SK-N-SH (cell line): ENCODE results near the gene MCF2L2. TPM values are rescaled to one million over a fixed set of nuclear protein-coding genes. Genes with fewer than 3 reads are reported as not detected.

Experiments
- CTCF ChIA-PET: fragments of 300-600, 350-600 bp; formaldehyde crosslinking; extraction: SDS; loops from one replicate; lab custom pipeline; 2021; lab: Yijun Ruan, JAX
- POLR2A ChIA-PET: fragments of 350-600 bp; sonication (Branson Sonifier 250); formaldehyde crosslinking; extraction: SDS; loops from one replicate; lab custom pipeline; 2020; ENCODE audit warnings: antibody characterized with exemption, inconsistent platforms; lab: Yijun Ruan, JAX
- DNase-seq: peaks from one replicate; pipeline ENCODE4 v3.0.0; 2012
- H2AFZ ChIP-seq: fragments of 200-600 bp; sonication (generic); 2 replicates; pipeline ENCODE4 v1.8.1; 2016; ENCODE audit warnings: antibody characterized with exemption, mild to moderate bottlenecking, low read depth
- H3F3A ChIP-seq: fragments of 200-600 bp; sonication (generic); replicated peaks from 2 replicates; pipeline ENCODE3; 2016; ENCODE audit warnings: antibody characterized with exemption, mild to moderate bottlenecking; ENCODE audit not compliant: insufficient read depth
- H3K27ac ChIP-seq, 2 experiments: fragments of 200-500 bp in 1 of 2; fragments of 200-600 bp in 1 of 2; sonication (Bioruptor generic) in 1 of 2; sonication (generic), shearing (Covaris generic) in 1 of 2; 2 replicates each; pipeline versions ENCODE4 v1.5.1 to v1.6.1; 2014 to 2016; ENCODE audit warnings: low read depth in 2 of 2, inconsistent platforms in 1 of 2, low read length in 1 of 2, mild to moderate bottlenecking in 1 of 2, mixed read lengths in 1 of 2
- H3K27me3 ChIP-seq: fragments of 200-600 bp; sonication (generic), shearing (Covaris generic); 2 replicates; pipeline ENCODE4 v1.6.1; 2016; ENCODE audit warnings: mixed run types; ENCODE audit not compliant: insufficient read depth
- H3K36me3 ChIP-seq, 2 experiments: fragments of 200-500 bp in 1 of 2; fragments of 200-600 bp in 1 of 2; sonication (Bioruptor generic) in 1 of 2; sonication (generic) in 1 of 2; replicated peaks in 1 of 2; 2 replicates each; pipeline versions ENCODE3 to v1.5.1; 2014 to 2016; ENCODE audit warnings: low read length in 1 of 2, mild to moderate bottlenecking in 1 of 2; ENCODE audit not compliant: insufficient read depth in 2 of 2, control insufficient read depth in 1 of 2
- H3K4me1 ChIP-seq, 2 experiments: fragments of 200-500 bp in 1 of 2; fragments of 200-600 bp in 1 of 2; sonication (Bioruptor generic) in 1 of 2; sonication (generic), shearing (Covaris generic) in 1 of 2; 2 replicates each; pipeline versions ENCODE4 v1.5.1 to v1.6.1; 2014 to 2016; ENCODE audit warnings: low read depth in 1 of 2, low read length in 1 of 2, mixed run types in 1 of 2; ENCODE audit not compliant: insufficient read depth in 2 of 2, control insufficient read depth in 1 of 2
- H3K4me2 ChIP-seq: fragments of 200-600 bp; sonication (generic), shearing (Covaris generic); 2 replicates; pipeline ENCODE4 v1.6.1; 2017; ENCODE audit warnings: mixed run types
- H3K4me3 ChIP-seq, 2 experiments: fragments of 200-500 bp in 1 of 2; fragments of 200-600 bp in 1 of 2; sonication (Bioruptor generic) in 1 of 2; sonication (generic), shearing (Covaris generic) in 1 of 2; 2 replicates each; pipeline versions ENCODE4 v1.5.1 to v1.8.1; 2014 to 2016; ENCODE audit warnings: low read depth in 2 of 2, inconsistent platforms in 1 of 2, low read length in 1 of 2, mild to moderate bottlenecking in 1 of 2, mixed read lengths in 1 of 2, moderate library complexity in 1 of 2
- H3K79me2 ChIP-seq: fragments of 200-600 bp; sonication (generic); 2 replicates; pipeline ENCODE4 v1.8.1; 2017; ENCODE audit warnings: mild to moderate bottlenecking; ENCODE audit not compliant: insufficient read depth
- H3K9ac ChIP-seq: fragments of 200-600 bp; sonication (generic); 2 replicates; pipeline ENCODE4 v1.6.1; 2017; ENCODE audit warnings: mixed run types
- H3K9me2 ChIP-seq: fragments of 200-600 bp; sonication (generic); 2 replicates; pipeline ENCODE4 v1.6.1; 2017; ENCODE audit warnings: mixed run types
- H3K9me3 ChIP-seq: fragments of 200-600 bp; sonication (generic); 2 replicates; pipeline ENCODE4 v1.6.1; 2017; ENCODE audit warnings: mixed run types, mild to moderate bottlenecking, moderate library complexity
- H4K20me1 ChIP-seq: fragments of 200-600 bp; sonication (generic); 2 replicates; pipeline ENCODE4 v1.6.1; 2017; ENCODE audit warnings: mild to moderate bottlenecking, mixed run types; ENCODE audit not compliant: insufficient read depth
- FOSL2 ChIP-seq: IDR thresholded peaks from 2 replicates; pipeline ENCODE4 v1.4.0; 2012; ENCODE audit warnings: low read depth, mild to moderate bottlenecking, moderate library complexity, borderline replicate concordance
- FOXJ3 ChIP-seq: sonication (generic); formaldehyde crosslinking; IDR thresholded peaks from 2 replicates; pipeline ENCODE4 v1.5.1; 2020; ENCODE audit warnings: mild to moderate bottlenecking, missing genetic modification reagents
- FOXM1 ChIP-seq: IDR thresholded peaks from 2 replicates; pipeline ENCODE4 v1.4.0; 2012; ENCODE audit warnings: low read depth, mild to moderate bottlenecking
- GATA2 ChIP-seq: sonication (generic); formaldehyde crosslinking; IDR thresholded peaks from 2 replicates; pipeline ENCODE4 v1.5.0; 2020; ENCODE audit warnings: mild to moderate bottlenecking, missing genetic modification reagents
- MEF2A ChIP-seq: IDR thresholded peaks from 2 replicates; pipeline ENCODE4 v1.4.0; 2012; ENCODE audit warnings: low read depth, borderline replicate concordance
- NFIC ChIP-seq: IDR thresholded peaks from 2 replicates; pipeline ENCODE4 v1.4.0; 2012; ENCODE audit warnings: borderline replicate concordance
- NRF1 ChIP-seq: IDR thresholded peaks from 2 replicates; pipeline ENCODE4 v1.6.1; 2012; ENCODE audit warnings: low read depth, mild to moderate bottlenecking, low read length
- RAD21 ChIP-seq: IDR thresholded peaks from 2 replicates; pipeline ENCODE4 v1.6.1; 2012; ENCODE audit warnings: mild to moderate bottlenecking, low read length
- RCOR1 ChIP-seq: fragments of 150-350 bp; IDR thresholded peaks from 2 replicates; pipeline ENCODE4 v1.6.1; 2017; ENCODE audit warnings: antibody characterized with exemption, low read length
- RFX5 ChIP-seq: IDR thresholded peaks from 2 replicates; pipeline ENCODE4 v1.6.1; 2012; ENCODE audit warnings: mild to moderate bottlenecking, improper control_type of control experiment, low read length
- SIN3A ChIP-seq: IDR thresholded peaks from 2 replicates; pipeline ENCODE4 v1.6.1; 2012; ENCODE audit warnings: low read depth, mild to moderate bottlenecking, low read length, moderate library complexity, borderline replicate concordance
- SMC3 ChIP-seq: IDR thresholded peaks from 2 replicates; pipeline ENCODE4 v1.6.1; 2012; ENCODE audit warnings: low read depth, low read length, improper control_type of control experiment
- TAF1 ChIP-seq: IDR thresholded peaks from 2 replicates; pipeline ENCODE4 v1.6.1; 2012; ENCODE audit warnings: low read depth, mild to moderate bottlenecking, low read length, moderate library complexity, borderline replicate concordance
- TEAD4 ChIP-seq: IDR thresholded peaks from 2 replicates; pipeline ENCODE4 v1.4.0; 2012; ENCODE audit warnings: mild to moderate bottlenecking, borderline replicate concordance; ENCODE audit not compliant: insufficient read depth
- USF2 ChIP-seq: fragments of 150-350 bp; IDR thresholded peaks from 2 replicates; pipeline ENCODE4 v1.6.1; 2017; ENCODE audit warnings: antibody characterized with exemption, low read length, low read depth, borderline replicate concordance
- ZBTB33 ChIP-seq: IDR thresholded peaks from 2 replicates; pipeline ENCODE4 v1.4.0; 2012; ENCODE audit warnings: low read depth, borderline replicate concordance
- WGBS: methylation state at CpG from one replicate; pipeline ENCODE4 v1.1.6; 2017; ENCODE audit warnings: low lambda C conversion rate; 5-methylcytosine and 5-hydroxymethylcytosine counted together
- polyA plus RNA-seq, 3 experiments: library from polyadenylated mRNA; depleted of rRNA; stranded (reverse); fragments of >200 nt; gene quantifications; 2 replicates each; pipeline ENCODE4 v1.2.3, GENCODE V29; 2012

Gene MCF2L2
- polyA plus RNA-seq, 1 of the 3 experiments (the other 2 are of a cell fraction): 0.56 TPM

- no peaks in the 10 kb centered on the region for H3K79me2 ChIP-seq
- no peaks in the 10 kb centered on the region; the same call in 1 of the 2 replicates for H3K27me3 ChIP-seq
- H3K9ac ChIP-seq: no peak overlapping the region
- no peaks in the 10 kb centered on the region for H3K4me1 ChIP-seq
- H3K36me3 ChIP-seq: no peaks in the 10 kb centered on the region
- CTCF ChIA-PET: interaction anchor here (0.7 to 1.3 kb wide), 5 partner anchors 15 to 421 kb away, joined by 3 to 4 read pairs (median 3); partner anchors contain the start of gene MCF2L2
- TF ChIP-seq ZBTB33 (no peak), NRF1 (no peak), USF2 (no peak), TEAD4 (no peak), SIN3A (no peak), FOXJ3 (CRISPR knock-in tag) (no peak), MEF2A (no peak), FOXM1 (no peak), NFIC (no peak), FOSL2 (no peak), TAF1 (no peak), RAD21 (no peak), SMC3 (no peak), GATA2 (CRISPR knock-in tag) (no peak), RFX5 (no peak), RCOR1 (no peak)
- no peak overlapping the region for H3K27ac ChIP-seq
- H3K4me2 ChIP-seq: no peak overlapping the region
- H3K4me3 ChIP-seq: no peak overlapping the region
- H3K9me2 ChIP-seq: no peaks in the 10 kb centered on the region
- DNase-seq: no peak
- POLR2A ChIA-PET: no interaction called here
- WGBS: 86% methylated on average over 2 of the region's 2 CpGs
- H3F3A ChIP-seq: peaks cover 6% of the 10 kb centered on the region
- H4K20me1 ChIP-seq: no peaks in the 10 kb centered on the region
- H3K9me3 ChIP-seq: no peaks in the 10 kb centered on the region
- no peak overlapping the region for H2AFZ ChIP-seq
Measured at GRCh38 chr3:183464480-183464879, 36.1 kb upstream of the MCF2L2 start.
